Stomach (tissue), 9 donors: ENCODE measurements around the gene FITM1. TPM values are rescaled to one million over a fixed set of nuclear protein-coding genes. Genes with fewer than 3 reads are reported as not detected.

Experiments
- DNase-seq, 2 donors: peaks; one replicate each; pipeline versions ENCODE4 v3.0.0 to v3.0.0-alpha.2; 2013 to 2019
- H3K27ac ChIP-seq, 5 donors: fragments of 200-600 bp in 4 of 5; sonication (generic) in 4 of 5; one replicate each; pipeline ENCODE4 v1.5.1; 2013 to 2019; ENCODE audit warnings: mild to moderate bottlenecking in 1 of 5, moderate library complexity in 1 of 5
- H3K27me3 ChIP-seq, 3 donors: fragments of 200-600 bp; sonication (generic); one replicate each; pipeline ENCODE4 v1.5.1; 2017 to 2019; ENCODE audit warnings: mixed run types in 1 of 3
- H3K36me3 ChIP-seq, 4 donors: fragments of 200-600 bp; sonication (generic); 1 replicate in 3 of 4; 2 replicates in 1 of 4; pipeline ENCODE4 v1.5.1; 2016 to 2019
- H3K4me1 ChIP-seq, 4 donors: fragments of 200-600 bp; sonication (generic); one replicate each; pipeline ENCODE4 v1.5.1; 2016 to 2019
- H3K4me3 ChIP-seq, 4 donors: fragments of 200-600 bp; sonication (generic) in 3 of 4; one replicate each; pipeline ENCODE4 v1.5.1; 2016 to 2019; ENCODE audit warnings: mild to moderate bottlenecking in 1 of 4
- H3K9me3 ChIP-seq, 4 donors: fragments of 200-600 bp; sonication (generic); one replicate each; pipeline ENCODE4 v1.5.1; 2016 to 2019
- CTCF ChIP-seq, 7 experiments: fragments of 450-650 bp in 4 of 7; fragments of 200-600 bp in 3 of 7; sonication (generic) in 3 of 7; IDR thresholded peaks; one replicate each; pipeline ENCODE4 v1.5.1; 2016 to 2019; ENCODE audit warnings: antibody characterized with exemption in 7 of 7, control low read depth in 2 of 7, mild to moderate bottlenecking in 1 of 7
- EP300 ChIP-seq: sonication (generic); formaldehyde crosslinking; IDR thresholded peaks from one replicate; pipeline ENCODE4 v1.6.1; 2017; ENCODE audit warnings: antibody characterized with exemption
- POLR2A ChIP-seq, 4 donors: fragments of 450-650 bp; IDR thresholded peaks; one replicate each; pipeline ENCODE4 v1.6.1; 2016; ENCODE audit warnings: antibody characterized with exemption in 4 of 4, control low read depth in 2 of 4, mild to moderate bottlenecking in 1 of 4, moderate library complexity in 1 of 4
- POLR2AphosphoS5 ChIP-seq, 3 donors: sonication (generic); formaldehyde crosslinking; IDR thresholded peaks; one replicate each; pipeline ENCODE4 v1.6.1; 2016; ENCODE audit warnings: antibody characterized with exemption in 3 of 3
- WGBS, 5 donors: extraction: QIAGEN DNeasy Blood & Tissue Kit in 3 of 5; methylation state at CpG; one replicate each; pipeline versions ENCODE4 v1.1.5 to v1.1.7; 2013 to 2018; 5-methylcytosine and 5-hydroxymethylcytosine counted together
- intact Hi-C: fragments of 100-400 bp; cut with DNase I; formaldehyde crosslinking; loops from one replicate; pipeline ENCODE4 v1.15.1; 2023; ENCODE audit warnings: low total_unique reads
- polyA plus RNA-seq, 3 donors: library from polyadenylated mRNA; stranded (reverse); fragments of 200-250 nt; gene quantifications; one replicate each; pipeline ENCODE4 v1.2.3, GENCODE V29; 2013
- total RNA-seq, 5 donors: library from RNA; depleted of rRNA; stranded (reverse); fragments of >200 nt; gene quantifications; one replicate each; pipeline versions ENCODE4 v1.1.0 to v1.2.3, GENCODE V29; 2014 to 2016
- donor health status: healthy with polysubstance abuse.
- donor health status: Bipolar disorder and iron deficiency.
- donor health status: healthy.

The FITM1 gene
- total and polyA plus RNA-seq, 8 donors: 0.87 to 80.5 (median 2.2) TPM; not detected in 3

GRCh38 chr14:24160499-24160849 lies 30.0 kb downstream of the FITM1 start:
- H3K27ac ChIP-seq: peak overlapping the region; percentile 41 to 97 (median 95)
- H3K4me3 ChIP-seq: peak overlapping the region in 1 of 4 donors; percentile 71

GRCh38 chr14:24160850-24161804 lies 30.7 kb downstream of the FITM1 start, which contains the start of gene IRF9:
TSS of gene IRF9 (plus strand) at chr14:24161265. CDS start at chr14:24162145, 880 bp downstream.
- 0 to 1% (median 1%) methylated on average over 12 of the region's 12 CpGs for WGBS, 5 donors
- TF ChIP-seq EP300 (peak; percentile 57), POLR2AphosphoS5 (IDR thresholded peaks at IDR 0.05) (peak; percentile 92 to 99 (median 97)), POLR2A (IDR thresholded peaks at IDR 0.05) (peak in 1 of 4 donors; percentile 16), CTCF (IDR thresholded peaks at IDR 0.05) (peak in 6 of 7 experiments; percentile 77 to 99 (median 92))
- Histone ChIP-seq H3K9me3 (no peaks in the 10 kb centered on the region), H3K4me3 (peak within 1 kb of the TSS; percentile 62 to 80 (median 69)), H3K36me3 (peaks cover 62 to 81% (median 76%) of the 10 kb centered on the region in 4 donors), H3K27me3 (no peaks in the 10 kb centered on the region), H3K4me1 (peaks cover 26 to 55% (median 47%) of the 10 kb centered on the region in 4 donors), H3K27ac (peak within 1 kb of the TSS; percentile 91 to 97 (median 95))
- intact Hi-C loops: no loop called here
- peak; percentile 98 for DNase-seq

More at GRCh38 chr14:24160499-24160849, 30.0 kb downstream of the FITM1 start:
- no peaks in the 10 kb centered on the region for H3K27me3 ChIP-seq
- H3K36me3 ChIP-seq: peaks cover 62 to 81% (median 76%) of the 10 kb centered on the region in 4 donors
- TF ChIP-seq POLR2A (IDR thresholded peaks at IDR 0.05) (no peak), EP300 (no peak), POLR2AphosphoS5 (IDR thresholded peaks at IDR 0.05) (no peak), CTCF (IDR thresholded peaks at IDR 0.05) (no peak)
- peaks cover 26 to 52% (median 45%) of the 10 kb centered on the region in 4 donors for H3K4me1 ChIP-seq
- DNase-seq: no peak
- intact Hi-C loops: no loop called here
- 87 to 96% (median 94%) methylated on average over 4 of the region's 4 CpGs for WGBS, 5 donors
- H3K9me3 ChIP-seq: no peaks in the 10 kb centered on the region

GRCh38 chr14:24162093-24162492 lies 31.6 kb downstream of the FITM1 start:
- peaks cover 55 to 81% (median 76%) of the 10 kb centered on the region in 4 donors for H3K36me3 ChIP-seq
- no peaks in the 10 kb centered on the region for H3K9me3 ChIP-seq
- peak overlapping the region; percentile 56 to 97 (median 95) for H3K27ac ChIP-seq
- peak overlapping the region; percentile 62 to 80 (median 69) for H3K4me3 ChIP-seq
- H3K27me3 ChIP-seq: no peaks in the 10 kb centered on the region
- WGBS, 5 donors: 7 to 21% (median 20%) methylated on average over 7 to 8 of the region's 8 CpGs
- peaks cover 26 to 64% (median 47%) of the 10 kb centered on the region in 4 donors for H3K4me1 ChIP-seq
- TF ChIP-seq CTCF (IDR thresholded peaks at IDR 0.05): no peak
- no peak for TF ChIP-seq POLR2AphosphoS5 (IDR thresholded peaks at IDR 0.05)
- TF ChIP-seq EP300: no peak
- TF ChIP-seq POLR2A (IDR thresholded peaks at IDR 0.05): no peak
- no peak for DNase-seq
- intact Hi-C loops: no loop called here

- Histone ChIP-seq H3K4me3 (no peak overlapping the region), H3K27me3 (no peaks in the 10 kb centered on the region), H3K9me3 (no peaks in the 10 kb centered on the region), H3K27ac (no peak overlapping the region), H3K36me3 (peaks cover 44 to 83% (median 81%) of the 10 kb centered on the region in 4 donors), H3K4me1 (peaks cover 26 to 70% (median 47%) of the 10 kb centered on the region in 4 donors)
- DNase-seq: no peak
- WGBS, 5 donors: 77 to 90% (median 86%) methylated on average over 10 to 14 of the region's 14 CpGs
- intact Hi-C loops: no loop called here
- no peak for TF ChIP-seq EP300
- no peak for TF ChIP-seq POLR2AphosphoS5 (IDR thresholded peaks at IDR 0.05)
- no peak for TF ChIP-seq CTCF (IDR thresholded peaks at IDR 0.05)
- no peak for TF ChIP-seq POLR2A (IDR thresholded peaks at IDR 0.05)
Measured at GRCh38 chr14:24164518-24164991, 34.1 kb downstream of the FITM1 start.
